Neural crest cell (in vitro differentiated cells): Measurements from ENCODE around the gene OR2AK2. TPM values are rescaled to one million over a fixed set of nuclear protein-coding genes. Genes with fewer than 3 reads are reported as not detected.

Experiments
- DNase-seq: peaks from one replicate; pipeline ENCODE4 v3.0.0; 2021; ENCODE audit warnings: low read depth, mixed read lengths, low spot score
- H3K27ac Mint-ChIP-seq: one replicate; pipeline ENCODE4 v1.8.0; 2021; ENCODE audit warnings: mild to moderate bottlenecking, mixed read lengths; ENCODE audit not compliant: unreplicated experiment
- H3K27me3 Mint-ChIP-seq: 2 replicates; pipeline ENCODE4 v1.8.0; 2021; ENCODE audit warnings: low read depth, mild to moderate bottlenecking, mixed read lengths
- H3K36me3 Mint-ChIP-seq: 2 replicates; pipeline ENCODE4 v1.8.0; 2021; ENCODE audit warnings: low read depth, mild to moderate bottlenecking, mixed read lengths
- H3K4me1 Mint-ChIP-seq: 2 replicates; pipeline ENCODE4 v1.8.0; 2021; ENCODE audit warnings: mixed read lengths
- H3K4me3 Mint-ChIP-seq: one replicate; pipeline ENCODE4 v1.8.0; 2021; ENCODE audit warnings: mild to moderate bottlenecking, mixed read lengths
- H3K9me3 Mint-ChIP-seq: 2 replicates; pipeline ENCODE4 v1.8.0; 2021; ENCODE audit warnings: mixed read lengths
- long read RNA-seq: library from polyadenylated mRNA; unstranded; transcript quantifications from one replicate; pipeline ENCODE4 v2.0.0, GENCODE V29; 2020
- total RNA-seq: library from RNA; stranded (reverse); gene quantifications from 2 replicates; pipeline ENCODE4 v1.2.1, GENCODE V29; 2021
- TF ChIP-seq, protein P1 (sequence below): fragments of 200-600 bp; sonication (generic); conservative IDR thresholded peaks from 2 replicates; pipeline ENCODE4 v1.5.0; 2021; ENCODE audit warnings: antibody characterized with exemption, mild to moderate bottlenecking

OR2AK2 gene, protein sequence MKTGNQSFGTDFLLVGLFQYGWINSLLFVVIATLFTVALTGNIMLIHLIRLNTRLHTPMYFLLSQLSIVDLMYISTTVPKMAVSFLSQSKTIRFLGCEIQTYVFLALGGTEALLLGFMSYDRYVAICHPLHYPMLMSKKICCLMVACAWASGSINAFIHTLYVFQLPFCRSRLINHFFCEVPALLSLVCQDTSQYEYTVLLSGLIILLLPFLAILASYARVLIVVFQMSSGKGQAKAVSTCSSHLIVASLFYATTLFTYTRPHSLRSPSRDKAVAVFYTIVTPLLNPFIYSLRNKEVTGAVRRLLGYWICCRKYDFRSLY
- total RNA-seq: not detected in 2 replicates
- long read RNA-seq: 0 reads

DNA sequence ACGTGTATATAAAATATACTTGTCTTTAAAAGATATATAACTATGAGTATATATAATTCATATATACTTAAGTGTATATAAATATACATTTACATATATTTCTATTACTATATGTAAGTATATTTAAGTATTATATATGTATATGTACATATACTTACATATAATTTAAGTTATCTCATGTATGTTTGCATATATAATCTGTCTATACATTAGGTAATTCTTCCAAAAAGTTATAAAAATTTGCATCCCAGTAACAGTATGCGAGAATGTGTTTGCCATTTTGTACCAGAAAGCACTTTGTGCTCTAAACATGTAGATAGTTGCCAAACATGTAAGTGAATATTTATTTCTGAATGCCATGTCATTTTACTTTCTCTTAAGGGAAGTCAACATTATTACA is at the start of gene OR2AK2:
OR2AK2 (plus strand) TSS at position 301 of the 400 bp plus-strand sequence. CDS start 144 bp downstream, outside the sequence.
- peaks cover 16% of the 10 kb centered on the region for H3K9me3 Mint-ChIP-seq
- H3K36me3 Mint-ChIP-seq: no peaks in the 10 kb centered on the region
- H3K27me3 Mint-ChIP-seq: no peaks in the 10 kb centered on the region
- no peak for DNase-seq
- no peak within 1 kb of the TSS for H3K4me3 Mint-ChIP-seq
- TF ChIP-seq, protein P1, sequence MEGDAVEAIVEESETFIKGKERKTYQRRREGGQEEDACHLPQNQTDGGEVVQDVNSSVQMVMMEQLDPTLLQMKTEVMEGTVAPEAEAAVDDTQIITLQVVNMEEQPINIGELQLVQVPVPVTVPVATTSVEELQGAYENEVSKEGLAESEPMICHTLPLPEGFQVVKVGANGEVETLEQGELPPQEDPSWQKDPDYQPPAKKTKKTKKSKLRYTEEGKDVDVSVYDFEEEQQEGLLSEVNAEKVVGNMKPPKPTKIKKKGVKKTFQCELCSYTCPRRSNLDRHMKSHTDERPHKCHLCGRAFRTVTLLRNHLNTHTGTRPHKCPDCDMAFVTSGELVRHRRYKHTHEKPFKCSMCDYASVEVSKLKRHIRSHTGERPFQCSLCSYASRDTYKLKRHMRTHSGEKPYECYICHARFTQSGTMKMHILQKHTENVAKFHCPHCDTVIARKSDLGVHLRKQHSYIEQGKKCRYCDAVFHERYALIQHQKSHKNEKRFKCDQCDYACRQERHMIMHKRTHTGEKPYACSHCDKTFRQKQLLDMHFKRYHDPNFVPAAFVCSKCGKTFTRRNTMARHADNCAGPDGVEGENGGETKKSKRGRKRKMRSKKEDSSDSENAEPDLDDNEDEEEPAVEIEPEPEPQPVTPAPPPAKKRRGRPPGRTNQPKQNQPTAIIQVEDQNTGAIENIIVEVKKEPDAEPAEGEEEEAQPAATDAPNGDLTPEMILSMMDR: no peak
- H3K4me1 Mint-ChIP-seq: no peaks in the 10 kb centered on the region
- H3K27ac Mint-ChIP-seq: no peak within 1 kb of the TSS

DNA sequence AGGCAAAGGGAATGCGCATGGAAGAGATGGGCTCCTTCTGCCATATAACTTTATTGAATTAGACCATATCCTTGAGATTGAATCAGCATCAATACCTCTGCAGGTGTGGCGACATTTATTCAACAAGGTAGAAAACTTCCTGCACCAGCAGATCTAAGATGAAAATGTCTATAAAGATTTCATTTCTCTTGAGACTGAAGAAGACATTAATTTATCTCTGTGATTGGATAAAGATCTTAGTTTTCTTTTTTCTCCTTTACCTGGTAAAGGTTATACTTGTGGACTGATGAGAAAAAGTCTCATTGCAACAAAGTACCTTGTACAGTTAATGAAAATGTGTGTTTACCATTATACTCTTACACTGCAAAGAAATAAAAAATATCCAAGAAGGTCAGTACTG is 45.1 kb upstream of the OR2AK2 start, which contains the start of gene OR2T8:
OR2T8 (plus strand) TSS at position 301 of the 400 bp plus-strand sequence. CDS start 766 bp downstream, outside the sequence.
- TF ChIP-seq, protein P1: no peak
- H3K27me3 Mint-ChIP-seq: peaks cover 4% of the 10 kb centered on the region

DNA sequence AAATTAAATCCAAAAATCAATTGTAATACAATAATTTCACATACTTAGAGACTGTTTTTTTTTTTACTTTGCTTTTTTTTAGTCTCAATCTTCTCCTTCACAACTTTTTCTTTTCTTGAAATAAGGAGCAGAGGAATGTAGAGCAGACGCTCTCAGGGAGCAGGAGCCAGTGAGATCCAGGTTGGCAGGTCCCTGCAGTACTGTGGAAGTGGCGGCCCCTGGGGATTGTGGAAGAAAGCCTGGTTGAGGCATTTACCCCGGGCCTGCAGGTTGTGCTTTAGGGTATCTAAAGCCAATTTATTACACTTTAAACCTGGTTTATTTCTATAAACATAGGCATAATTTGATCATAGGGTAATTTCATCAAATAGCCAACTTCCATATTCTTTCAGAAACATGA is 41.1 kb upstream of the OR2AK2 start:
- no peaks in the 10 kb centered on the region for H3K9me3 Mint-ChIP-seq
- no peak for DNase-seq

More for the DNA sequence above, 45.1 kb upstream of the OR2AK2 start, which contains the start of gene OR2T8:
- H3K4me3 Mint-ChIP-seq: no peak within 1 kb of the TSS
- no peaks in the 10 kb centered on the region for H3K4me1 Mint-ChIP-seq
- DNase-seq: no peak
- H3K27ac Mint-ChIP-seq: no peak within 1 kb of the TSS
- H3K9me3 Mint-ChIP-seq: no peaks in the 10 kb centered on the region
- no peaks in the 10 kb centered on the region for H3K36me3 Mint-ChIP-seq

DNA sequence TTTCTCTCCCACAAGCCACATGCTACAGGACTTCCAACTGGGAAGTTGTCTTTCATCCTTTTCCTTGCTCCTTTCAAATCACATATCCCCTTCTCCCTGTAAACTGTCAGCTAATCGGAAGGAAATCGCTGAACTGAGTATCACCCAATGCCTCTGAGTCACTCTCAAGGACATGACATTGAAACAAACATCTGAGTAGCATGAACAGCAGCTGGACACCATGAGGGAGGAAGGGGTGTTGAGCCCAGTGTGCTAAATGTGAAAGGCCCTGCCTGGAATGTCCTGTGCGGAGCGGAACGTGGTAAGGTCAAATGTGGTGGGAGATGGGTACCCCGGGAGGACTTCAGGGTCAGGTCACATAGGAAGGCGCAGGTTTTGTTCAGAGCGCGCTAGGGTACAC is 40.2 kb upstream of the OR2AK2 start, which contains the start of gene OR2AJ1:
OR2AJ1 (plus strand) TSS at position 22 of the 400 bp plus-strand sequence. CDS start 8,880 bp downstream, outside the sequence.
- Mint-ChIP-seq H3K27ac (no peak within 1 kb of the TSS), H3K27me3 (no peaks in the 10 kb centered on the region), H3K4me1 (no peaks in the 10 kb centered on the region), H3K9me3 (no peaks in the 10 kb centered on the region), H3K4me3 (no peak within 1 kb of the TSS), H3K36me3 (no peaks in the 10 kb centered on the region)
- TF ChIP-seq, protein P1: no peak
- no peak for DNase-seq

More for the DNA sequence above, 41.1 kb upstream of the OR2AK2 start:
- no peak overlapping the region for H3K27ac Mint-ChIP-seq
- TF ChIP-seq, protein P1: no peak
- no peak overlapping the region for H3K4me3 Mint-ChIP-seq
- H3K36me3 Mint-ChIP-seq: no peaks in the 10 kb centered on the region
- no peaks in the 10 kb centered on the region for H3K4me1 Mint-ChIP-seq
- H3K27me3 Mint-ChIP-seq: no peaks in the 10 kb centered on the region

DNA sequence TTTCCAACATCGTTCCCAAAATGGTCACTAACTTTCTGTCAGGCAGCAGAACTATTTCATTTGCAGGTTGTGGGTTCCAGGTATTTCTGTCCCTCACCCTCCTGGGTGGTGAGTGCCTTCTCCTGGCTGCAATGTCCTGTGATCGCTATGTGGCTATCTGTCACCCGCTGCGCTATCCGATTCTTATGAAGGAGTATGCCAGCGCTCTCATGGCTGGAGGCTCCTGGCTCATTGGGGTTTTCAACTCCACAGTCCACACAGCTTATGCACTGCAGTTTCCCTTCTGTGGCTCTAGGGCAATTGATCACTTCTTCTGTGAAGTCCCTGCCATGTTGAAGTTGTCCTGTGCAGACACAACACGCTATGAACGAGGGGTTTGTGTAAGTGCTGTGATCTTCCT is 31.0 kb upstream of the OR2AK2 start:
- no peaks in the 10 kb centered on the region for H3K36me3 Mint-ChIP-seq

More for the DNA sequence above, 31.0 kb upstream of the OR2AK2 start:
- H3K9me3 Mint-ChIP-seq: no peaks in the 10 kb centered on the region
- no peak overlapping the region for H3K27ac Mint-ChIP-seq
- peaks cover 15% of the 10 kb centered on the region for H3K27me3 Mint-ChIP-seq
- no peak overlapping the region for H3K4me3 Mint-ChIP-seq
- no peak for DNase-seq
- no peaks in the 10 kb centered on the region for H3K4me1 Mint-ChIP-seq
- TF ChIP-seq, protein P1: no peak
